Skin of body (tissue), 2 donors: ENCODE data around the gene UBXN7. TPM values are rescaled to one million over a fixed set of nuclear protein-coding genes. Genes with fewer than 3 reads are reported as not detected.
"Not testable (repeated sequence)": the region's sequence is repeated elsewhere in the genome, so short reads cannot be mapped to it uniquely, and the experiment has no call there.

Source experiments
- DNase-seq: peaks from one replicate; lab custom pipeline; 2025; lab: John Stamatoyannopoulos, UW
- total RNA-seq: library from RNA; depleted of rRNA; stranded (reverse); fragments of >200 nt; gene quantifications from one replicate; pipeline ENCODE4 v1.2.3, GENCODE V29; 2014

UBXN7 gene
- total RNA-seq, 1 donor from 2014 or later = 29.8 TPM

DNA sequence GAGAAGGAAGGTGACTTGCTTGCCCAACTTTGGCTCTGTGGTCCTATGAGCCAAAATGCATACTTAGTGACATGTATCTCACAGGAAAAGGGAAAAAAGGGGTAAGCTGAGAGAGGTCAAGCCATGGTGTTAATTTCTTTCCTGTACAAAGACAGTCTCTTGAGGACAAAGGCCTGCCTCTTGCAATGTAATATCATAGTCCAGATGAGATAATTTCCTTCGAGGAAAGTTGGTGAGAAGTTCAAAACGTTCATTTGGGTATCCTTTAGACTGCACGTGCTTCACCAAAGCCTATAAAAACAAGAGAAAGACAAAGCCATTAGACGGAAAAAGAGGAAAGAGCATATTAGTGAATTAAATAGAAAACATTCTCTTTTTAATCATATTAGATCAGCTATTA is 75.7 kb downstream of the UBXN7 start:
- no peak for DNase-seq

DNA sequence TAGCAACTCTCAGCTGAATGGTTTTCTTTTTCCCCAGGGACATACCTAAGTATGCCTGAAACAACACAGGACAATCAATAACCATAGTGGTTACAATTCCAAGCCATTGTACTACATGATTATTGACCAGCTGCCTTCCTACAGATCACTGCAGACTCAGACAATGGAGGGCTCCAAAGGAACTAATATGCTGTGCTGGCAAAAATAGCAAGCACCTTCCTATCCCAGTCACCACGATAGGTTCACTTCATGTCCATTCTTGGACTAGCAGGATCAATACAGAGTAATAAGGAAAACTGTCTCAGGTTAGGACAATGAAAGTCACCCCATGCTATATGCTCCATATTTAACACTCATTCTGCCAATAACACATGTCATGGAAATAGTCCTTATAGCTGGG is 76.6 kb downstream of the UBXN7 start:
- no peak for DNase-seq

DNA sequence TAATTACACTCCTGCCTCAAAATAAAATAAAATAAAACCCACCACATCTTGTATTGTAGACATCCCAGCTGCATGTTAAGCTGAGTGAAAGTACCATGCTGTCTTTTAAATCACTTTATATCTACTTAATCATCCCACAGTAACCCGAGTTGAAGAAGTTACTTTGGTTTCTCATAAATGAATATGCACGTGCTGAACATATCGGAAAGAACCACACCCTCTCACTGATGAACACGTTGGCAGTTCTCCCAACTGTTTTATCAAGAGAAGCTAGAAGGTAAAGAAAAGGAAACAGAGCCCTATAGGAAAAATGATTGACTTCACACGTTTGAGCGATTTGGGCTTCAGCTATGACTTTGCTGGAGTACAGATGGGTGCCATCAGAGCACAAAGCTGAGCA is 78.1 kb downstream of the UBXN7 start:
- DNase-seq = no peak

DNA sequence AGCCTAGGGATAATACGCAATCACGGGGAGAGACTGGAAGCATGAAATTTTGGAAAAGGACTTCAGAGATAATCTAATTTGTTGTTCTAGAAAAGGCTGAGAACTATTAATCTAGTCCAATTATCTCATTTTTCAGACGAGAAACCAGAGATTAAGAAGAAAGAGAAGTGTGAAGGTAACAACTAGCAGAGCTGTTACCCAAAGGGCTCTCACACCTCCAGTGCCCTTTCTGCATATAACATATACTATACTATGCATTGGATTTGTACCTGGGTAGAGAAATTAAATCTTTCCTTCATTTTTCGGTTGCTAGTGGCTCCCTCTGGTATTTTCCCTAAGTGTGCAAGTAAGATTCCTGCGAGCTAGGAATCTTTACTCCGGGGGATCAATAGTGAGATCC is 80.7 kb downstream of the UBXN7 start:
- DNase-seq = no peak

DNA sequence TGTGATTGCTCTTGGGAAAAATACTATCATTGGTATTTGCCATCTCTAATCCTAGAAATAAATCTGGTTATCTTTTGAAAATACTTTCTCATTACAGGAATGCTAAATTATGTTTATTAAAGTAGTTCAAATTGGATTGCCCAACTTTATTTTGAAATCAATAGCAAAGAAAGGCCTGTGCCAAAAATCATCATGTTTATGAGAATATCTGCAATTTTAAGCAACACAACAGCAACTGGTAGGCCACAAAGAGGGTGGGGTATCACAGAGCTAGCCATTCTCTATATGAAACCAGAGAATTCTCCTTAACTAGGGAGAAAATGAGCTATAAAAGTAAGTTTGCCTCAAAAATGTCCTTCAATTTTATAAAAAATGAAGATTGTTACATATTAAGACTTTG is 82.2 kb downstream of the UBXN7 start:
- no peak for DNase-seq

DNA sequence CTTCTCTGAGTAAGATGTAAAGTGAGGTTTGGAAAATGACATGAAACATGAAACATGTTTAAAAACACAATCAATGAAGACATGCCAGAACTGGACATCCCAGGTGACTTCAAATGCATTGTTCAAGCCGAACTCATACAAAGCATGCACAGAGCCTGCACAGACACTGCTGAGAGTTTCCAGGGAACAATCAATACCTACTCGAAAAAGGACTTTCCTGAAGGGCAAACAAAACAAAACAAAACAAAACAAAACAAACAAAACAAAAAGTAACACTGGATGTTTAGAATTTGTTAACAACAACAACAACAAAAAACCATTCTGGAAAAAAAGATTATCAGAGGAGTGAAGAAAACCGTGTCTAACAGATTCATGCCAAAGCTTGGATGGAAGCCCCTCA is 83.5 kb downstream of the UBXN7 start:
- no peak for DNase-seq

DNA sequence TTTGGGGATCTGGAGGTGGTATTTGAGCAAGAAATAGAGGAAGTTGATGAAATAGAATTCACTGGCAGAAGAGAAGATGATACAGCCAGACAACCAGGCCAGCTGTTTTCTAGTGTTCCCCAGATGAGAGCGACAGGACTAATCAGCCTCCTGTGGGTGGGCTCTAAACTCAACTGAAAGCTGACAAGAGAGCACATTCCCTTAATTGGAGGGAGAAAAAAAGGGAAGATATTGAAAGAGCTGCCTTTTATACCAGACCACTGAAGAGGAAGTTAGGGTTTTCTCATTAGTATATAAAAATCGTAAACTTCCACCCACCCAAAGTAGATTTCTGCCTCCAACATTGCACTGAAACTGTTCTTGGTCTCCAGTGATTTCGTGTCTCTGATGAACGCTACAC is 87.6 kb downstream of the UBXN7 start:
- DNase-seq = no peak

DNA sequence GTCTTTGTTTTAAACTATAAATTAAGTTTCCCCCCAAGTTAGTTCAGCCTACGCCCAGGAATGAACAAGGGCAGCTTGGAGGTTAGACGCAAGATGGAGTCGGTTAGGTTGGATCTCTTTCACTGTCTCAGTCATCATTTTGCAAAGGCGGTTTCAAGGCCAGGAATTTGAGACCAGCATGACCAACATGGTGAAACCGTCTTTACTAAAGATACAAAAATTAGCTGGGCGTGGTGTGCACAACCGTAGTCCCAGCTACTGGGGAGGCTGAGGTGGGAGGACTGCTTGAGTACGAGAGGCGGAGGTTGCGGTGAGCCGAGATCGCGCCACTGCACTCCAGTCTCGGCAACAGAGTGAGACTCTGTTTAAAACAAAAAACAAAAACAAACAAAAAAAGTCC is 88.3 kb downstream of the UBXN7 start:
- not testable (repeated sequence) for DNase-seq

DNA sequence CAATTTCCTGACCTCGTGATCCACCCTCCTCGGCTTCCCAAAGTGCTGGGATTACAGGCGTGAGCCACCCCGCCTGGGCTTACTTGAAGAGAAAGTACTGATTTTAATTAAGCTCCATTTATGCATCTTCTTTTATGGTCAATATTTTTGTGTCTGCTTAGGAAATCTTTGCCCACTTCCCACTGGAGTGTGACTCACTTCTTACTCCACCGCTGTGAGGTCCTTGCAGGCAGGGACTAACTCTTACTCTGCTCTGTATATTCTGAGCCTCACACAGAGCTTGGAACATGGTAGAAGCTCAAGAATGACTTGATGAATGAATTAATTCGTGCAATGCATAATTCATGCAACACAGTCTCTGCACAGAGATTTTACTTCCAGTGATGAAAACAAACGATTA is 91.1 kb downstream of the UBXN7 start:
- no peak for DNase-seq

DNA sequence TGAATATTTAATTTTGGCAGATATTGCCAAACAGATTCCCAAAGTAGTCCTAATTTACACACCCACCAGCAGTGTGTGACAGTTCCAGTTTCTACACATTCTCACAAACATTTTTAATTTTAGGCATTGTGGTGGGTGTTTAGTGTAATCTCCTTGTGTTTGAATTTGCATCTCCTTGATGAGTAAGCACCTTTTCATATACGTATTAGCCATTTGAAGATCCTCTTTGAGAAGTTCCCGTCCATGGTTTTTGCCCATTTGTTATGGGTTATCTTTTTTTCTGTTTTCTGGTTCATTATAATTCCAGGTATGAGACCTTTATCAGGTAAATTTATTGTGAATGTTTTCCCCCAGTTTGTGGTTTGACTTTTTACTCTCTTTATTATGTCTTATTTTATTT is 91.8 kb downstream of the UBXN7 start:
- DNase-seq = no peak

DNA sequence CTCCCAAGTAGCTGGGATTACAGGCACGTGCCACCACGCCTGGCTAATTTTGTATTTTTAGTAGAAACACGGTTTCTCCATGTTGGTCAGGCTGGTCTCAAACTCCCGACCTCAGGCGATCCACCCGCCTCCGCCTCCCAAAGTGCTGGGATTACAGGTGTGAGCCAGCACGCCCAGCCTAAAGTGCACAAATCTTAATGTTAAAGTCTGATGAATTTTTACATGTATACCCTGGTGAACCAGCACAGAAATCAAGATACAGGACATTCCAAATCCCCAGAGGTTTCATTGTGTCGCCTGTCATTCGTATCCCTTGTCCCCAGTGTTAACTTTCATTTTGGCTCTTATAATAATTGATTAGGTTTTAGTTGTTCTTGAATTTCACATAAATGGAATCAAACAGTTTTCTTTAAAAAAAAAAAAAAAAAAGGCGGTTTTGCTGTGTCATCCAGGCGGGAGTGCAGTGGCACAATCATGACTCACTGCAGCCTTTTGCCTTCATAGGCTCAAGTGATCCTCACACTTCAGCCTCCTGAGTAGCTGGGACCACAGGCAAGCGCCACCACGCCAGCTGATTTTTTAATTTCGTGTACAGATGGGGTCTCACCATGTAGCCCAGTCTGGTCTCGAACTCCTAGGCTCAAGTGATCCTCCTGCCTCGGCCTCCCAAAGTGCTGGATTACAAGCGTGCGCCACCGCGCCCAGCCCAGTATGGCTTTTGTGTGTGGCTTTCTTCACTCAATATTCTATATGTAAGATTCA is 92.6 kb downstream of the UBXN7 start:
- no peak for DNase-seq

DNA sequence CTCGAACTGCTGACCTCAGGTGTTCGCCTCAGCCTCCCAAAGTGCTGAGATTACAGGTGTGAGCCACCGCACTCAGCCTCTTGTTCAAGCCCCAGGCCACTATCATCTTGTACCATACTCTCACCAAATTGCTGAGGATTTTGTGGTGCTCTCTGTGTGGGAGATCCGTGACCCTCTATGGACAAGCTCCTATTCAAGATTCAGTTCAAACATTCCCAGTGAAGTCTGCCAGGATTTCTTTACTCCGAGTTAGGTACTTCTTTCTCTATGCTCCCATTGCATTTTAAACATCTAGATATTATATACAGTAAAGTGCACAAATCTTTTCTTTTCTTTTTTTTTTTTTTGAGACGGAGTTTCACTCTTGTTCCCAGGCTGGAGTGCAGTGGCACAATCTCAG is 93.2 kb downstream of the UBXN7 start:
- no peak for DNase-seq

DNA sequence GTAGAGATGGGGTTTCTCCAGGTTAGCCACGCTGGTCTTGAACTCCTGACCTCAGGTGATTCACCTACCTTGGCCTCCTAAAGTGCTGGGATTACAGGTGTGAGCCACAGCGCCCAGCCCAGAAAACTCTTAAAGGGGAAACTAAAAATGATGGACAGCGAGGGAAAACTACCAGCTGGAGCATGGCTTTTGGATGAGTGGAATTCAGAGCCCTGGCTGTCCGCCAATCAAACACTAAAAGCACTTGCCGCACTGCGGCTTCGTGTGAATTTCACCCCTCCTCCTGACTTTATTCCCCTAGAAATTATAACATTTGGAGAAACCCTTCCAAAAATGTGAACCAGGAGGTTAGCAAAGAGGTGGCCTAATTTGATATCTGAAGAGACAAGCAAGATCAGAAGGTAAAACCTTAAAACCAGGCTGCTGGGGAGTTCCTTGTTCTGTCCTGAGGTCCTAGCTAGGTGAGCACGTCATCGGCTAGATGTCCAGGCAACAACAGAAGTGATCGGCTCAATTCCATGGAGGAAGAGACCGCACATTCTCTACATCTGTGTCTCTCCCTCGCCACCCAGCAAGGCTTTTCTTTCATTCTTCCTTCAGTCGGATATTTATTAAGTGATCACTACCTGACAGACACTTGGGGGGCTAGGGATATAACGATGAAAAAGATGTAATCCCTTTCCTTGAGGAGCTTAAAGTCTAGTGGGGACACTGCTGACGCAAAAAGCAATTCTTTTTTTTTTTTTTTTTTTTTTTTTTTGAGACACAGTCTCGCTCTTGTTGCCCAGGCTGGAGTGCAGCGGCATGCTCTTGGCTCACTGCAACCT is 95.7 kb downstream of the UBXN7 start:
- no peak for DNase-seq

DNA sequence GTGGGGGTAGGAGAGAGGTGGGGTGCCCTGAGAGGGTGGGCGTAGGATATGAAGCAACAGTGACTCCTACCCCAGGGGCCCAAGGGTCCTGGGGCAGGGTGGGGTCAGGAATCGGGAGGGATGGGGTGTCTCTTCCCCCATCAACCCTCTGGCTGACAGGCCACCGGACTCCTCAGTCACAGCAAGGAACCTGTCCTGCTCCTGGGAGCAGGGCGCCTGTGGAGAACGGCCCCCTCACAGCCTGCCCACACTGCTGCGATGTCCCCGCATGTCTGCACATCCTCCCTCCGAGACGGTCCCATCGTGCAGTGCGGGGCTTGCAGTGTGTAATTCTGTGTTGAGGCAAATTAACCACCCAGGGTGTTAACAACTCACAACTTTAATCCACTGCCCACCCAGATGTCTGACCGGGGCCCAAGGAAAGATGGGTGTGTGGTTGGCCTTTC is 96.7 kb downstream of the UBXN7 start:
- DNase-seq = no peak

DNA sequence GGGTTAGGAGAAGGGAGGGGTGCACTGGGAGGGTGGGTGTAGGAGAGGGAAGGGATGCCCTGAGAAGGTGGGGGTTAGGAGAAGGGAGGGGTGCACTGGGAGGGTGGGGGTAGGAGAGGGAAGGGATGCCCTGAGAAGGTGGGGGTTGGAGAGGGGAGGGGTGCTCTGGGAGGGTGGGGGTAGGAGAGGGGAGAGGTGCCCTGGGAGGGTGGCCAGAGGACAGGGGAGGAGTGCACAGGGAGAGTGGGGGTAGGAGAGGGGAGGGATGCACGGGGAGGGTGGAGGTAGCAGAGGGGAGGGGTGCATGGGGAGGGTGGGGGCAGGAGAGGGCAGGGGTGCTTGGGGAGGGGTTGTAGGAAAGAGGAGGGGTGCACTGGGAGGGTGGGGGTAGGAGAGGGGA is 97.2 kb downstream of the UBXN7 start:
- DNase-seq = no peak

DNA sequence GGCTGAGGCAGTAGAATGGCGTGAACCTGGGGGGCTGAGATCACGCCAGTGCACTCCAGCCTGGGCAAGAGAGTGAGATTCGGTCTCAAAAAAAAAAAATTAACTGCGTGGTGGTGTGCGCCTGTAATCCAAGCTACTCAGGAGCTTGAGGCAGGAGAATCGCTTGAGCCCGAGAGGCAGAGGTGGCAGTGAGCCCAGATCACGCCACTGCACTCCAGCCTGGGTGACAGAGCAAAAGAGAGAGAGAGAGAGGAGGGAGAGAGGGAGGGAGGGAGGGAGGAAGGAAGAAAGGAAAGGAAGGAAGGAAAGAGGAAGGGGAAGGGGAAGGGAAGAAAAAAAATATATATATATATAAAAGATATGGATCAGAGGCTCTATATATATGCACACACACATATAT is 100.1 kb downstream of the UBXN7 start:
- no peak for DNase-seq

DNA sequence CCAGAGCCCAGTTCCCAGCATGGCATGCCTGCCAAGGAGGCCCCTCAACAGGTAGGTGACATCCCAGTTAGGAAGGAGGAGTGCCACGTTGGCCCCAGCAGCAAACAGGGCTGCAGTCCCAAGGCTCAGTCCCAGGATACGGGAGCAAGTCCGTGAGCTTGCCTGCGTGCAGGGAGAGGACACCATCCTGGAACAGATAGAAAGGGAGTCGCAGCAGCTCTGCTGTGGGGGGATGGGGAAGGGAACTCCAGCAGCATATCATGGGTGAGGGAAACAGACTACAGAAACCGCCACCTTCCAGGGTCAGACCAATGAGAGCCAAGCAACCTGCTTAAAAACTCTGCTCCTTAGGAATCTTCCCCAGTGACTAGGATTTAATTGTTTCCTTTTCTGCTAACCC is 104.8 kb downstream of the UBXN7 start:
- no peak for DNase-seq

DNA sequence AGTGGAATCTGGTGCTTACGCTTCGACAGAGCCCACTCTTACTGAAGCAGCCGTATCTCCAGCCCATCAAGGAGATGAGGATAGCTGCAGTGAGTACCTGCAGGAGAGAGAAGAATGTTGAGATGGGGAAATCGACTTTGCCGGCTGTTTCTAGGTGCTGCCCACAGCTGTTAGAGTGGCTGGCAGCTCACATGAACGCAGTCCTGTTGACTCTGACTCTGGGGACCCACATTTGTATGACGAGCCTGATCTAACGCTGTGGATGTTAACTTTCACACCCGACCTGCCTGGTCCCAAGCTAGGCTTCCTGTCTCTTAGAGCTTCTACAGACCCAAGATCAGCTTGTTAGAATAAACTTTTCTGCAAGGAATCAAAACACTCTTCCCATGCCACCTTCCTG is 105.3 kb downstream of the UBXN7 start:
- no peak for DNase-seq

DNA sequence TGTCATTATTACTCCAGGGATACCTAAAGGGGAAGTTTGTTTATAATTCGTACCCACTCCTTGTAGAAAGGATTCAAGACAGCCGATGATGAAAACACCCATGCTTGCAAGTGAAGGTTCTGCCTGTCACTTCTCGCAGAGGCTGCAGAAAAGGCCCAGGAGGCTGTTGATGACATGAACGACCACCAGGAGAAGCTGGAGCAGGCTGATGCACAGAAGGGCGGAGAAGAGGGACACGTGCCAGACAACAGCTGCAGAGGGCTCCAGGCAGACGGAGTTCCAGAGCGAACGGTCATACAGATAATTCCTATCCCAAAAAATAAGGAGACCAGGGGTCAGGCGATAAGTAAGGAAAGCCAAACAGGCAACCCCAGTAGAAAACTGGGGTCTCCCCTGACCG is 108.5 kb downstream of the UBXN7 start:
- DNase-seq = peak; percentile 24

DNA sequence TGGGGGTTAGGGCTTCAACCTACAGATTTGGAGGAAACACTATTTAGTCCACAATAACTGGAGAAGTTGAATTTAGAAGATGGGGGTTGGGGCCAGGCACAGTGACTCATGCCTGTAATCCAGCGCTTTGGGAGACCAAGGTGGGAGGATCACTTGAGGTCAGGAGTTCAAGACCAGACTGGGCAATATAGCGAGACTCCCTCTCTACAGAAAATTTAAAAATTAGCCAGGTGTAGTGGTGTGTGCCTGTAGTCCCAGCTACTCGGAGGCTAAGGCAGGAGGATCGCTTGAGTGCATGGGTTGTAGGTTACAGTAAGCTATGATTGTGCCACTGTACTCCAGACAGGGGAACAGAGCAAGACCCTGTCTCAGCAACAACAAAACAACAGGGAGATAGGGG is 109.2 kb downstream of the UBXN7 start:
- DNase-seq = no peak

DNA sequence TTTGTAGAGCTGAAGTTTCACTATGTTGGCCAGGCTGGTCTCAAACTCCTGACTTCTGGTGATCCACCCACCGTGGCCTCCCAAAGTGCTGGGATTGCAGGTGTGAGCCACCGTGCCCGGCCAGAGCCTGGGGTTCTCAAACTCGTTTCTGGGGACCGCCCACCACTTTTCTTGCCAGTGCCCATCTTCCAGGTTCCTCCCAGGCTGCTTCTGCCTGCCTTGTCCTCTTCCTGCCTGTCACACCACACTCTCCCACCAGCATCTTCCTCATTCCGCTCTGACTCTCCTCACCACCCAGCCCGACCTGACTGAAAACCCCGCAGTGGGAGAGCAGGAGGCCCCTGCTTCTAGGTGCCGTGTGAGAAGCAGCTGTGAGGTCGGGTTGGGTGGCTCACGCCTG is 111.1 kb downstream of the UBXN7 start:
- no peak for DNase-seq

DNA sequence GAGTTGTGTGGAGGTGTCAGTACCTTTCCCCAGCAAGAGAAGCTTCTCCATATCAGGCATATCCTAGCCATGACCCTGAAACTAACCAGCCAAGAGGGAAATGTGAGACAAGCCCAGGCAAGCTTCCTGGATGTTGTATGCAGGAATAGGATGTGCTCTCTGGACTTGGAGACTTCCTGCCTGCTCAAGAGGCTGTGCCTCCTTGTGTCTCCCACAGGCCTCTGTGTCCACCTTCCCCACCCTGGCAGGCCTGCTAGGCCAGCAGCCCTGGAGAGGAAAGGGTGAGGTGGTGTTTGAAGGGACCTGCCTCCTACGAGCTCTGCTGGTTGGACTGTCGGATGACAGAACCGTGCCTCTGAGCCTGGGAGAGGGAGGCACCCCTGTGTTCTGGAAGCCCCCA is 112.1 kb downstream of the UBXN7 start:
- DNase-seq = no peak
